NCI-H1694 (cell line): Measurements from ENCODE around the gene PLA1A.

Experiments used
- DNase-seq: peaks from one replicate; lab custom pipeline; 2025; lab: John Stamatoyannopoulos, UW

Gene PLA1A

DNA sequence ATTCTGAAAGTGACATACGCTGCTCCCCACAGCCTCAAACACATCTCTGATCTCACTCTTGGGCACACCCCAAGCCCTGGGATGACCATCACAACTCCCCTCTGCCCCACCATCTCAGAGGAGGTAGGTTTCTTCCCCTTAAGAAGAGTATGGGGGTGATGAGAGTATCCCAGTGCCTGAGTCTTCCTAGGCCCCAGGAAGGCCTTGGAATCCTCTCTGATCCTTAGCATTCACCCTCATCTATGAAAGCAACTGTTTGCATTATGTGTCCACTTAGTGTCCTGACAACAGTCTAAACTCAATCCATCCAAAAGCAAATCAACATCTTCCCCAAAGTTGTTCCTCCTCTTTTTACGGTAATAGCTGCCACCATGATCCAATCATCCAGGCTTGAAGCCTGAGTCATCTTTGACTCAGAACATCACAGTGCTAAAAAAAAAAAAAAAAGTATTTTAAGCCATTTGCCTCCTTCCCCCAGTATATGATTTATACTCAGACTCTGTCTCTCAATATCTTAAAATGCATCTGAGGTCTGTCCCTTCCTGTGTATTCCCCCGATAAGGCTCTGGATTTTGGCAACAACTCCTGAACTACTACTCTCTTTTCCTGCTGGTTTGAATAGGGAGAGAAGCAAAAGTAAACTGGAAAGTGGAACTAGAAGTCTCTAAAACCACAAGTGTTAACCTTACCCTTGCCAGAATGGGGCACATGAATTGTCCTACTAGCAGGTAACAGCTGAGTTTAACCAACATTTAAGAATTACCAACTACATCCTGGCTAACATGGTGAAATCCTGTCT, 40.2 kb downstream of the PLA1A start:
- DNase-seq, result no peak

DNA sequence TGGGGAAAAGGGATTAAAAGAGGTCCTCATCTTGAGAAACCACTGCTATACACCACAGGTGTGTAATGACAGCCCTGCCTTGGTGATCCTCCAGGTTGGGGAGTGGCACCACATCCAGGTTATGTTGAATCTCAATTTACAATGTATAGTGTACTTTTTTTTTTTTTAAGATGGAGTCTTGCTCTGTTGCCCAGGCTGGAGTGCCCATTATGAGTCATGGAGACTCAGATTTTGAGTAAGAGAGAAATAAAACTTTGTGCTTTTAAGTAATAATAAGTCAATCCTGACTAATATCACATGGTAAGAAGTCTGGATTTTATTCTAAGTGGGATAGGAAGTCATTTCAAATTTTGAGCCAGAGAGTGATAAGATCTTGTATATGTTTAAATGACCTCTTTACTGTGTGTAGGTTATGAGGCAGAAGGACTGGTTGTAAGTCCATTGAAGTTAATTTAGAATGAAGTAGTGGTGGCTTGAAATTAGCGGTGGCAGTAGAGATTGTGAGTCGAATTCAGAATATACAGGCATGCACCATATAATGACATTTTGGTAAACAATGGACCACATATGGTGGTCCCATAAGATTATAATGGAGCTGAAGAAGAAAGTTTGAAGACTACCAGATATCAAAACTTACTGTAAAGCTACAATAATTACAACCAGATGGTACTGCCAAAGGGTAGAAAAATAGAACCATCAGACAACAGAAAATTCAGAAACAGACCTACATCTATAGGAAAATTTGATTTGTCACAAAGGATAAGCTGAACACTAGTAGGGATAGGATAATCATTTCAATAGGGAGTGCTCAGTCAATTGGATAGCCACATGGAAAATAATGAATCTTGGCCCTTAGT, 42.0 kb downstream of the PLA1A start:
- DNase-seq, result no peak

DNA sequence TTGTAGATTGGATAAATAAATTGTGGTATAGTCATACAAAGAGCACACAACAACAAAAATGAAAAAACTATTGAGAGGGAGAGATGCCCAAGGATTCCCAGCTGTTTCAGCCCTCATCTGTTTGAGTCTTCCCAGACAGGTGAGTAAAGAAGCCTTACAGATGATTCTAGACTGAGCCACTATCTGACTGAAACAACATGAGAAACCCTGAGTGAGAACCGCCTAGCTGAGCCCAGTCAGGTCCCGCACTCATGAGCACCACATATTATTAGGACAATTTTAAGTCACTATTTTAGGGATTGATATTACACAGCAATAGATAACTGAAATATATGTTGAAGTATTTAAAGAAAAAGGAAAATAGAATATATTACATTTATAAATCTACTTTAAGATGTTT, 43.7 kb downstream of the PLA1A start:
- no peak for DNase-seq

DNA sequence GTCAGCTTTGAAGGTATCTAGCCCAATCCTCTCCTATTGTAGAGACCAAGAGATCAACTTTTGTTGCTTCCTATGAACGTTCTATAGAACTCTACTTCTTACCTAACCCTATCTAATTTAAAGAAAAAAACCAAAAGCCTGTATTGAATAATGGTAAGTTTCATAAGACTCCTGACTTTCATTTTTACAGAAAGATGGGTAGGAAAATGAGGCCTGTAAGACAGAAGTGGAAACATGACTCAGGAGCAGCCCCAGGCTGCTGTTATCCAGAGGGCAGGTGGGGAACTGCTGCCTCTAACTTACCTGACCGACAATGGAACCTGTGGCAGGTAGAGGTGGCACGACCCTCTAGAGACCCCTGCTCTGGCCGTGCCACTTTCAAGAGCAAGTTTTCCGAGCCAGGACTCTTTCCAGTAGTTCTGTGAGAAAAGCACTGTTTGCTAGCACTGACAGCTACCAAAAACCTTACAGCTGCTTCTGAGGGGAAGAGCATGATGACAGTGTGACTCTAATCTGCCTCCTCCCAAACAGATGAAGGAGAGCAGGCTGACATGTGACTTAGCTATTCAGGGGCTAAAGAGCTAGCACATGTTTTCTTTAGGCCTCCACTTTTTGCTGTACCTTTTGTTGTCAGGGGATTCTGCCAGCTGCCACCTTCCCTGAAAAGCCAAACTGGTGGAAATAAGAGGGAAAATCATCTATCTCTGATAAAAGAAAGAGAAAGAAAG, 45.2 kb downstream of the PLA1A start:
- no peak for DNase-seq

DNA sequence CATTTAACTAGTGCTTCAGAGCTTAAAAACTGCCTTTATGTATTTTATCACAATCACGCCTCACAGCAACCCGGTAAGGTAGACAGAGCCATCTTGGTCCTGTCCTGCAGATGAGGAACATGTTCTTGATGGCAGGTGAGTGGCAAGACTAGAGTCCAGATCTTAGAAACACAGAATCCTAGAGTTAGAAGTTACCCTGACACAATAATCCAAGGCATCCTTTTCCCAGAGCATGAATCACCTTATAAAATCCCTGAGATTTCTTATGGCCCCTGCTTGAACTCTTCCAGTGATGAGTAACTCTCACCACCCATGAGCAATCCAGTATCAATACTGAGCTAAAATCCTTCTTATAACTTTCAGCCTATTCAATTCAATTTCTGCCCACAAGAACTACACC, 45.8 kb downstream of the PLA1A start:
- no peak for DNase-seq

DNA sequence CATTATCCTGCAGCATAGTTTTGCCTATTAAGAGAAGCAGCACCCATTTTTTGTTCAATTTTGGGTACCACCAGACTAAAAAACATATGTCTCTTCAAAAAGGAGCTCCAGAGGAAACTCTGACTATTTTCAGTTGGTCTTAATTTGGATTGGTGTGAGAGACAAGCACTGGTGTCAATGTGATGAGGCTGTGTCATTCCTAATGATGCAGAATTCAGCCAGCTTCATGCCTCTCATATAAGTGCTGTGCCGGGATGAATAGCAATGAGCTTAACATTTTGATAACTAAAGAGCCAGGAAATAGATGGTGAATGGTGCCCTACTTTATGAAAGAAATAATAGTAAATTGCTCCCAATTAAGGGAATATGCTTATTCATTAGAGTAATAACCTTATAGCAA, 46.8 kb downstream of the PLA1A start:
- no peak for DNase-seq

DNA sequence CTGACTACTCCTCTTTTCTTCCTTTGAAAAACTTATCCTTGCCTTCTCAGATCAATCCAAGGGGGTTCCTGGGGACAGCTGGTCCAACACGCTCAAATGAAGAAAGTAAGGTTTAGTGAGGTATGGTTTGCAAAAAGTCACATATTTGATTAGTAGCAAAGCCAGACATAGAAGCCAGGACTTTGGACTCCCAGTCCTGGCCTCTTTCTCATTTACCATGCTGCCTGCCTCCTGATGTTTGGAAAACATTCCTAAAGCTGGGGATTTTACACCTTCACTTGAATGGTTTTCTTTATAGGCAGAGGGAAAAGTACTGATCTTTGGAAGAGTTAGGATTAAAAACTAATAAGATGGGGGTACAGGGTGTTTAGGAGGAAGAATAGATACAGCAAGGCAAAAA, 48.1 kb downstream of the PLA1A start:
- DNase-seq, result no peak

DNA sequence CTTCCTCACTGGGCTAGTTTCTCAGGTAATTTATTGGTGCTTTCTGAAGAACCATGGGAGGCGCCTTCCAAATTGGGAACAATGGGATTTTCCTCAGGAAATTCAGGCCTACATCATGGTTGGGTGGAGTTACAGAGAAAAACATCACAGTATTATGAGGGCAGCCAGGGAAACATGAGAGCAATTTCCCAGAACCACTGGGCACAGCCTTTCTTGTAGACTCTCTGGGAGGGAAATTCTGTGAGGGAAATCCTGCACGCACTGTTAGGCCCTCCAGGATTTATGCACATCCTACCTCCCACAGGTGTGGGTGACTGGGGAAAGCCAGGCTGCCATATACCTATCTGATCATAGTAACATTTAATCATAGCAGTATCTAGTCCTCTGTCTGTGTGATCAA, 49.5 kb downstream of the PLA1A start:
- no peak for DNase-seq

DNA sequence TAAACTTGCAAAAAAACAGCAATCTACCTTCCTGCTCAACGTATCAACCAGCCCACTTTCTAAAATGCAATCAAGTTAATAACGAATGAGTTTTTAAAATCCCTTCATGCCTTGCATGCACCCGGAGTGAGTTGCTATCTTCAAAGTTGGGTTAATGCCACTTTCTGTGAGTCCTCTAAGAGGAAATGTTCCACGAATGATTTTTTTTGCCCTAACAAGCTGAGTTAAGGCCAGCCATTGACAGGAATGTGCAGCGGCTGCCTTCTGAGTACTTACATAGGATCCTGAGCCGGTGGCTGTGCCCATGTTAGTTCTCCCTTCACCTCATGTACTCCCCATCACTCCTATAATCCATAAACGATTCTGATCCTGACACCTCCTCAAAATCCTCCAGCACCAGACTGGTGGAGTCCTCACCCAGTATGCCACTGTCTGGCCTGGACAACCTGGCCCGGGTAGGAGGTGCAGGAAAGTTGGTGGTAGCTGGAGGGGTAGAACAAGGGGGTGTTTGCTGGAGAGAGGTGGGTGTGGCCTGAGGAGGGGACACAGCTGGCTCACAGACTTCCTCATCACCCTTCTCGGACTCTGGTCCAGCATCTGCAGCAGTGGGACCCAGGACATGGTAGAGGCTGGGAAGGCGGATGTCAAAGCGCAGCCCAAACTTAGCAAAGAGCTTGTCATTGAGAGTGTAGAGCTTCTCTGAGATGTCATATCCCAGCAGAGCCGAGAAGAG, 50.3 kb downstream of the PLA1A start:
- DNase-seq, result no peak

DNA sequence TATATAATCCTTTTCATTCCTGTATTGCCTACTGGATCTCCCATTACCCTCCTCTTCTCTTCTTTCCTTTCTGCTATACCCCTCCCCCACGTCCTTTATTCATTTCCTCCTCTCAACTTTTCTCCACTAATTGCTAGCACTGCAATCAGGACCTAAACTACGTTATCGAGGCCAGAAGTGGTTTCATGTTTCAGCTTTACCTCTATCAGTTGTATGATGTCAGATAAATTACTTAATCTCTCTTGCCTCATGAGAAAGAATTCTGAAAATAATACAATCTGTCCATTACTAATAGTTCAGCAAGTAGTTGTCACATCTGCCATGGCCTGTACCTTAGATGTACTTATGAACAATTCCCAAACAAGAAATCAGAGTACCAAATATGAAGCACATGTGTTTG, 52.1 kb downstream of the PLA1A start:
- DNase-seq, result no peak

DNA sequence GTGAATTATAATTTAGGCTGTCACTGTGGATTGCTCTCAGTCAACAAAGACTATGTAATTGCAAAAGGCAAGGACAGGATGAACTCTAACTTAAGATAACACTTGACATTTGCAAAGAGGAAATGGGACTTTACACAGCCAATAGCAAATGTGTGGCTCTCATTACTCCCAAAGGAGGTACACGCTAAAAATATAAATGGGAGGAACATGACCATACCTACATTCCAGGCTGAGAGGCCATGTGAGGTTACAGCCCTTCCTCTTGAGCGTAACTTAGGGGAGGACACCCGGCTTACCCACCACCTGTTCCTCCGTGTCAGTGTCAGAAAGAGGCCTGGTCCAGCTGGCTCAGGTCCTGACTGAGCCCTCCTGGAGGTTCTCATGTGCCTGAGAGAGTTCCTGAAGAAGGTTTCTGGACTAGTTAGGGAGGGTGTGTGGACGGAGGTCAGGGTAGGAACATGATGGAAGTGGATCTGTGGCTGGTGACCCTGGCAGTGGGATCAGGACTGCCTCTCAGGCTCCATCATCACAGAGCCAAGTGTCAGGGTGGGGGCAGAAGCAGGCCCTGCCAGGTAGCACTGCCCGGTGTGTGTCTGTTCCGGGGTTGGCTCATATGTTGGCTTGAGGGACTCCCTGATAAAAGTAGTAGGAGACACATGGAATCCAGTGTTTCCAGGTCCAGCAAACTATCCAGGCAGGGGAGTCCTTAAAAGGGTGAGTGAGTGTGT, 54.8 kb downstream of the PLA1A start:
- DNase-seq, result no peak

DNA sequence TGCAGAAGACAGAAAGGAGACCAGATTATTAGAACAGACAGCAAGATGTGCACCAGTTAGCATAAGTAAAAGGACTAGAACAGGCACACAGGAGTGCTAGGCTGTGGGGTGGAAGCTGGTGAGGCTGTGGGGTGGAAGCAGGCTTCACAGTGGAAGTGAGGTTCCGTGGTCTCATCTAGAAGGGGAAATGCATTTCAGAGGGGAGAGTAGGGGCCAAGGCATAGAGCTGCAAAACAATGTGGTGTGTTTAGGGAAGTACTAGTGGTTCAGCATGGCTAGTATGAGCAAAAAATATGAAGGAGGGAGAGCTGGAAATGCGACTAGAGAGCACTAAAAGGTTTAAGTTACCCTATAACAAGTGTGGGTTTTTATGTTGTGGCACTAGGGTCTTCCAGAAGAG, 56.2 kb downstream of the PLA1A start:
- no peak for DNase-seq

DNA sequence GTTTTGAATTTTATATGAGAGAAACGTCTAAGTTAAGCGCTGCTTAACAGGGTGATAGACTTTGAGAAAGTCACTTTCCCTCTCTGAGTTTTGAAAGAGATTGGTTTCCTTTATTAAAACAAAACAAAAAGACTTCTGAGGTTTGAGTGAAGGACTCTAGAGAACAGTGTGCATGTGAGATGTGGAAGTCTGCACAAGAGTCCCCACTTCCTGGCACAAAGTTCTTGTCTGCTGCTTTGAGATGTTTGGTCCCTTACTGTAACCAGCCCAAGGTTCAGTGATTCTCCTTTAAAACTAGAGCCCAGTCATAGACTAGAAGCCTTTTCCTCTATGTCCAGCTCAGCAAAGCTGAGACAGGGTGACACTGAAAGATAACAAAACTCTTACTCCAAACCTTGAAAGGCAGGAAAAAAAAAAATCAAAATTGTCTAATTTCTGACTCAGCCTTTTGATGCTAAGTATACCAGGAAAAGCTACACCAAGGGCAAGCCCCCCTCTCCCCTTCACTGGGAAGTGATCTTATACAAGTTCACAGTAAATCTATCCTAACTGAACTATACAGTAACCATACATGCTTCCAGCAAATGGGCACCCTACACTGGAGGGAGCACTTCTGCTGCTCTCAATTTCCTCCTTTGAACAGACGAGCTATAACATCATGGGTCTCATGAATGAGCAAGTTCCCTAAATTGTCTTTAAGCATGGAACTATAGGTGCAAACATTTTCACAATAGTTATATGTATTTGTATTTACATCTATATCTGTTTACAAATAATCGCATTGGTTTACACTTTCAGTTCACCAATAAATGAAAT, 60.4 kb downstream of the PLA1A start:
- DNase-seq, result no peak

DNA sequence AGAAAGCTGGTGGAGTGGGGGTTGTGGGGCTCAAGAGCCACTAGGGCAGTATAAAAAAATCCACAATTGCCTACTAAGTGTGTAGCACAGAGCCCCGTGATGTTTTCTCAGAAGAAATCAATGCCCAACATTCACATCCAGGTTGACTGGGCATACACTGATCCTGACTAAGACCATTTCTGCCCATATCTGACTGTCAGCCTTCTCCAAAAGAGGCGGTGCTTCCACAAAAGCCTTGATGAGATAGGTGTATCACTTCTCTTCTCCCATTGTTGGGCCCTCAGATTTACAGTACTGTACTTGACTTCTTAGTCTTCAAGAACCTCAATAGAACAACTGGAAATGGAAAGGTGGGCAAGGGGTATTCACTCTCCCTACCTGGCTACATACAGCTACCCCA, 61.3 kb downstream of the PLA1A start:
- no peak for DNase-seq

DNA sequence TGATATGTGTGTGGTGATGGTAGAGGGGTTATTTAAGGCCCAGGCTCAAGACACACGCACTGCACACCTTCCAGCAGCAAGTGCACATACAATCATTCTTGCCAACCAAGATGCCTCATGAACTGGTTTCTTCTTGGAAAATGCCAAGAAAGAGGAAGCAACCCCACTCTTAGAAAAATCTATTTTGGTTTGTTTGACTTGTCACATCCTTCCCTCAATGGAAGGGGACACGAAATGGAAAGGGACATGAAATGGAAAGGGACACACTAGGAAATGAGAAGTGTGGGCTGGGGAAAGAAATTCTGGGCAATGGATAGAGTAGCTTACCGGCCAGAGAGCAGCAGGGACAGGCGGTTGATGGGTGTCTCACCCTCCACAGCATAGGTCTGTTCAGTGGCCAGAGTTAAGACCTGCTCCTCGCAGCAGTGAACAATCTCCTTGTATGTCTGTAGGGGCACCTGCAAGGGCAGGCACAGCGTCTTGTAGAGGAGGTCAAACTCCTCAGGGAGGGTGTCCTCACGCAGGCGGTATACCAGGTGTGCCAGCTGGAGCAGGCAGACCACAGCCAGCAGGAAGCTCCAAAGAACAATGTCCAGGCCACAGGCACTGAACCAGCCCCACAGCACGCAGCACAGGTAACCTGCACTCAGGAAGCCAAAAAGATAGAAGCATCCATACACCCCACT, 62.1 kb downstream of the PLA1A start:
- DNase-seq, result no peak

DNA sequence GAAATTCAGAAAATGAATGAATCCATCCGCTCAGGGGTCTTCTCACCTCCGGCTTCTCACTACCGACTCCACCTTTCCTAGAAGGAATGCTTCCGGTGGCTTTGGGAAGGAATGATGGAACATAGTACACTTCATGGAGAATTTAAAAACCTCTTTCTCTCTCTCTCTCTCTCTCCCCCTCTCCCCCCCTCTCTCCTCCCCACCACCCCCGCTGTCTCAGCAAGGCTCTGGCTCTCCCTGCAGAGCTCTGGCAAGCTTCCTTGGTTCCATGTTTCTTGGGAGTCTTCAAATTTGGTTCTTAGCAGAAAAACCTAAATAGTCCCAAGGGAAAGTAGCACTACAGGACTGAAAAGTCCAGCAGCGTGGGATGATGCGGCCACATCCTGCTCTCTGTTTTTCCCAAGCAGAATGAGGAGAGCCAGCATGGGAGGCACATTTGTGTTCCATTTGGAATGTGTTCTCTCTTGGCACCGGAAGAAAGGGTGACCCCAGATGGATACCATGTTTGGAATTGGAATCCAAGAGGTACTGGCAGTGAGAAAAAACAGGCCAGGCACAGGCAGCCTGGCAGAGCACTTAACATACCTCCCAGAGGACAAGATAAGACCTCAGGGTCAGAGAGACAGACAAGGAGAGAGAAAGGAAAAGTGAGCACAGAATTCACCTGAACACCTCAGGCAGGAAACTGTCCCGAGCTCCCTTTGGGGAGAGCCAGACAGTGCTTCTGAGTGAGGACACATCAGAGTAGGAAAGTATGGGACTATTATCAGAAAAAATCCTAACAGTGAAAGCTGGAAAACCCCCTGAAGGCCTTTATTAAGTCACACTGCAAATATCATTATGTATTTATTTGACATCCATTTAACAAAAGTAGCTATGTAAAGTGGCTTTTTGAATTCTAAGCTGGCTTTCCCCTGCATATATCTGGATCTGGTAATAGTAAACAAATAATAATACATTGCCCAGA, 63.1 kb downstream of the PLA1A start, which contains the start of gene POPDC2:
Gene POPDC2 (minus strand): TSS at position 116 of the 967 bp plus-strand sequence. CDS start 166 bp downstream, outside the sequence.
- no peak for DNase-seq

DNA sequence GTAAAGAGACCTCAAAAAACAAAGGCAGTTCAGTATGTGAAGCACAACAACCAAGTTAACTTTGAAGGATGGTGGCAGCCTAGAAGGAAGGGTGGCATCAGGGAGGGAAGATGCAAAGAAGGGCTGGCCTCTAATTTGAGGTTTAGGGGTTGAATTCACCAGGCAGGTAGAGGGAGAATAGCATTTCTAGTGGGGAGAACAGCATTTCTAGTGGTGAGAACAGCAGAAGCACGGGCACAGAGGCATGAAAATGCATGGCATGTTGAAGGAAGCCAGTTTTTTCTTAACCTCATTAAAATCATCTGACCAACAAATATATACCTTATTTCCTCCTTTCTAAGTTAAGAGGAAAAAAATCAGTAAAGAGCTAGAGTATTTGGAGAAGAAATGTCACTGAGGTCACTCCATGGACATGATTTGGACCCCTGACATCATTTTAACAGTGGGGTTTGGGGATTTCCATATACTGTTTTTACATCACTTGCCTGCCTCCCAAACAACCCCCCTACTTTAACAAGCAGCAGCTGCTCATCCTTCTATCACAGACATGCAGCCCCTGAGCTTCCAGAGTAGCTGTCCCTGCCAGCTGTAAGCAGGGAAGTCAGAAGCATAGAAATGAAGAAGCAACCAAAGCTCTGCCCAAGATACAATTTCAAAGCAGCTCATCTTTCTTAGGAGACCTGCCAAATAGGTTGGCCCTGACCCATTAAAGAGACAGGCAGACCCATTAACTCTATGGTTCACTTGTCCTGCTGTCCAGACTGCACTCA, 65.1 kb downstream of the PLA1A start:
- DNase-seq, result no peak

DNA sequence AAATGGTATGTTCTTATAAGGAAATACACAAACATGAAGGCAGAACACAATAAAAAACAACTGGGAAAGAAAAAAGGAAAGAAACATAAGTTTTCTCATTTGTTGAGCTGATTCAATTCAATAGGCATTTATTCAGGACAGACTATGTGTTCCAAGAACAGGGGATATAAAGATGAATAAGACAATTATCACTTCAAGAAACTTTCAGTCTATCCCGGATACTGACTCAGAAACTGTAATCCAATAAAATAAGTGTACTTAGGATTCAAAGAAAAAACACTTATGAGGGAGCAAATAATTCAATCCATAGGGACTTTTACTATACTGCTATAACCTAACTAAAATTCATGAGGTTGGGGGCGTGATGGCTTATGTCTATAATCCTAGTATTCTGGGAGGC, 66.2 kb downstream of the PLA1A start:
- no peak for DNase-seq
